B cell (primary cell): ENCODE measurements around the gene MMRN1. TPM values are rescaled to one million over a fixed set of nuclear protein-coding genes. Genes with fewer than 3 reads are reported as not detected.

Experiments used
- ATAC-seq: fragments of 200-7000 bp; cut with Tn5 transposase; one replicate; pipeline ENCODE4 v1.10.0; 2021; ENCODE audit warnings: low read depth, mild to moderate bottlenecking, moderate number of reproducible peaks, moderate library complexity
- CTCF ChIA-PET: fragments of 350-600 bp; sonication (Branson Sonifier 250); formaldehyde crosslinking; loops from one replicate; lab custom pipeline; 2021; ENCODE audit warnings: antibody characterized with exemption, inconsistent platforms; lab: Charles Lee
- POLR2A ChIA-PET: fragments of 350-600 bp; sonication (Branson Sonifier 250); formaldehyde crosslinking; loops from one replicate; lab custom pipeline; 2021; ENCODE audit warnings: antibody characterized with exemption; lab: Charles Lee
- DNase-seq: peaks from one replicate; pipeline ENCODE4 v3.0.0; 2013
- H2AFZ ChIP-seq: 2 replicates; pipeline ENCODE4 v1.6.1; 2012; ENCODE audit warnings: mild to moderate bottlenecking, low read depth, low read length; ENCODE audit not compliant: insufficient read depth, poor library complexity, severe bottlenecking
- H3K27ac ChIP-seq, 2 donors: 1 replicate in 1 of 2; 2 replicates in 1 of 2; pipeline ENCODE4 v1.5.1; 2012 to 2013; ENCODE audit warnings: low read length in 2 of 2, mild to moderate bottlenecking in 2 of 2, moderate library complexity in 1 of 2
- H3K27me3 ChIP-seq, 4 experiments: fragments of 200-600 bp in 1 of 4; sonication (generic) in 1 of 4; replicated peaks in 1 of 4; 1 replicate in 2 of 4; 2 replicates in 2 of 4; pipeline versions ENCODE4 v1.6.1 to v1.7.0; 2013 to 2016; ENCODE audit warnings: low read length in 3 of 4, mild to moderate bottlenecking in 2 of 4, mixed read lengths in 1 of 4, moderate library complexity in 1 of 4; ENCODE audit not compliant: insufficient read depth in 4 of 4, control insufficient read depth in 3 of 4; ENCODE audit errors: control extremely low read depth in 1 of 4
- H3K36me3 ChIP-seq, 2 experiments: replicated peaks in 1 of 2; 1 replicate in 1 of 2; 2 replicates in 1 of 2; pipeline versions ENCODE4 v1.6.1 to v1.7.1; 2013; ENCODE audit warnings: low read length in 1 of 2; ENCODE audit not compliant: insufficient read depth in 2 of 2, control insufficient read depth in 1 of 2; ENCODE audit errors: control extremely low read depth in 1 of 2, extremely low read depth in 1 of 2
- H3K4me1 ChIP-seq, 2 donors: fragments of 200-600 bp in 1 of 2; sonication (generic) in 1 of 2; 1 replicate in 1 of 2; 2 replicates in 1 of 2; pipeline versions ENCODE4 v1.5.1 to v1.6.1; 2013 to 2017; ENCODE audit warnings: low read length in 2 of 2; ENCODE audit not compliant: control insufficient read depth in 2 of 2, insufficient read depth in 2 of 2
- H3K4me2 ChIP-seq: replicated peaks from 2 replicates; pipeline ENCODE3; 2012; ENCODE audit warnings: mild to moderate bottlenecking, low read depth, low read length; ENCODE audit not compliant: poor library complexity, severe bottlenecking
- H3K4me3 ChIP-seq, 5 experiments: fragments of 200-600 bp in 1 of 5; sonication (generic) in 1 of 5; 1 replicate in 3 of 5; 2 replicates in 2 of 5; pipeline versions ENCODE4 v1.5.1 to v1.7.0; 2011 to 2016; ENCODE audit warnings: low read length in 4 of 5, mild to moderate bottlenecking in 4 of 5, low read depth in 2 of 5, control low read depth in 1 of 5, moderate library complexity in 1 of 5; ENCODE audit not compliant: insufficient read depth in 1 of 5; ENCODE audit errors: control extremely low read depth in 1 of 5, extremely low read depth in 1 of 5
- H3K79me2 ChIP-seq: fragments of 200-600 bp; sonication (generic); one replicate; pipeline ENCODE4 v1.6.0; 2016; ENCODE audit warnings: low read length; ENCODE audit not compliant: control insufficient read depth, insufficient read depth
- H3K9ac ChIP-seq: fragments of 200-600 bp; sonication (generic); 2 replicates; pipeline ENCODE4 v1.6.1; 2017; ENCODE audit warnings: mild to moderate bottlenecking, low read length, moderate library complexity
- H3K9me3 ChIP-seq, 3 donors: one replicate each; pipeline versions ENCODE4 v1.6.1 to v1.7.1; 2013; ENCODE audit warnings: low read length in 2 of 3; ENCODE audit not compliant: control insufficient read depth in 2 of 3, insufficient read depth in 1 of 3; ENCODE audit errors: control extremely low read depth in 1 of 3
- H4K20me1 ChIP-seq: 2 replicates; pipeline ENCODE4 v1.6.0; 2012; ENCODE audit warnings: mild to moderate bottlenecking, low read length; ENCODE audit not compliant: insufficient read depth, control insufficient read depth, poor library complexity, severe bottlenecking
- H3K27ac Mint-ChIP-seq: one replicate; pipeline ENCODE4 v1.8.0; 2021; ENCODE audit warnings: mixed read lengths
- H3K27me3 Mint-ChIP-seq: one replicate; pipeline ENCODE4 v1.8.0; 2021; ENCODE audit warnings: mixed read lengths
- H3K4me1 Mint-ChIP-seq: one replicate; pipeline ENCODE4 v1.8.0; 2021; ENCODE audit warnings: mixed read lengths
- H3K4me3 Mint-ChIP-seq: one replicate; pipeline ENCODE4 v1.8.0; 2021; ENCODE audit warnings: mixed read lengths
- H3K9me3 Mint-ChIP-seq: one replicate; pipeline ENCODE4 v1.8.0; 2022; ENCODE audit warnings: mixed read lengths; ENCODE audit not compliant: insufficient read depth
- CTCF ChIP-seq: fragments of 200-600 bp; IDR thresholded peaks from one replicate; pipeline ENCODE4 v1.8.0; 2022; ENCODE audit warnings: antibody characterized with exemption, mild to moderate bottlenecking
- EZH2 ChIP-seq: IDR thresholded peaks from 2 replicates; pipeline ENCODE4 v1.6.1; 2012; ENCODE audit warnings: borderline replicate concordance, low read depth, mild to moderate bottlenecking, moderate library complexity, low read length; ENCODE audit not compliant: insufficient read depth, poor library complexity, severe bottlenecking
- WGBS: methylation state at CpG from one replicate; pipeline ENCODE4 v1.1.5; 2013; ENCODE audit warnings: missing lambda C conversion rate; ENCODE audit not compliant: insufficient coverage; 5-methylcytosine and 5-hydroxymethylcytosine counted together
- intact Hi-C: fragments of 100-400 bp; cut with micrococcal nuclease; formaldehyde crosslinking; loops from one replicate; pipeline ENCODE4 v1.10.0; 2022
- polyA minus RNA-seq: library from RNA; depleted of rRNA, polyadenylated mRNA; stranded (reverse); fragments of >200 nt; gene quantifications from 2 replicates; pipeline ENCODE4 v1.2.3, GENCODE V29; 2012
- polyA plus RNA-seq: library from polyadenylated mRNA; depleted of rRNA; stranded (reverse); fragments of >200 nt; gene quantifications from 2 replicates; pipeline ENCODE4 v1.2.3, GENCODE V29; 2012
- total RNA-seq, 2 donors: library from RNA; stranded (reverse); fragments of 120-200 nt in 1 of 2; gene quantifications; 1 replicate in 1 of 2; 2 replicates in 1 of 2; pipeline versions ENCODE4 v1.2.3 to v1.2.4, GENCODE V29; 2013 to 2022

Gene MMRN1, protein sequence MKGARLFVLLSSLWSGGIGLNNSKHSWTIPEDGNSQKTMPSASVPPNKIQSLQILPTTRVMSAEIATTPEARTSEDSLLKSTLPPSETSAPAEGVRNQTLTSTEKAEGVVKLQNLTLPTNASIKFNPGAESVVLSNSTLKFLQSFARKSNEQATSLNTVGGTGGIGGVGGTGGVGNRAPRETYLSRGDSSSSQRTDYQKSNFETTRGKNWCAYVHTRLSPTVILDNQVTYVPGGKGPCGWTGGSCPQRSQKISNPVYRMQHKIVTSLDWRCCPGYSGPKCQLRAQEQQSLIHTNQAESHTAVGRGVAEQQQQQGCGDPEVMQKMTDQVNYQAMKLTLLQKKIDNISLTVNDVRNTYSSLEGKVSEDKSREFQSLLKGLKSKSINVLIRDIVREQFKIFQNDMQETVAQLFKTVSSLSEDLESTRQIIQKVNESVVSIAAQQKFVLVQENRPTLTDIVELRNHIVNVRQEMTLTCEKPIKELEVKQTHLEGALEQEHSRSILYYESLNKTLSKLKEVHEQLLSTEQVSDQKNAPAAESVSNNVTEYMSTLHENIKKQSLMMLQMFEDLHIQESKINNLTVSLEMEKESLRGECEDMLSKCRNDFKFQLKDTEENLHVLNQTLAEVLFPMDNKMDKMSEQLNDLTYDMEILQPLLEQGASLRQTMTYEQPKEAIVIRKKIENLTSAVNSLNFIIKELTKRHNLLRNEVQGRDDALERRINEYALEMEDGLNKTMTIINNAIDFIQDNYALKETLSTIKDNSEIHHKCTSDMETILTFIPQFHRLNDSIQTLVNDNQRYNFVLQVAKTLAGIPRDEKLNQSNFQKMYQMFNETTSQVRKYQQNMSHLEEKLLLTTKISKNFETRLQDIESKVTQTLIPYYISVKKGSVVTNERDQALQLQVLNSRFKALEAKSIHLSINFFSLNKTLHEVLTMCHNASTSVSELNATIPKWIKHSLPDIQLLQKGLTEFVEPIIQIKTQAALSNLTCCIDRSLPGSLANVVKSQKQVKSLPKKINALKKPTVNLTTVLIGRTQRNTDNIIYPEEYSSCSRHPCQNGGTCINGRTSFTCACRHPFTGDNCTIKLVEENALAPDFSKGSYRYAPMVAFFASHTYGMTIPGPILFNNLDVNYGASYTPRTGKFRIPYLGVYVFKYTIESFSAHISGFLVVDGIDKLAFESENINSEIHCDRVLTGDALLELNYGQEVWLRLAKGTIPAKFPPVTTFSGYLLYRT
- total RNA-seq = 0.22 and 0.49 TPM in 2 replicates
- total RNA-seq (2013) = 9.7 TPM
- polyA plus RNA-seq = 0.23 and 0.33 TPM in 2 replicates
- 0.94 and 1.7 TPM in 2 replicates for polyA minus RNA-seq

GRCh38 chr4:89894649-89895550 is at the start of gene MMRN1:
MMRN1 (plus strand) TSS chr4:89894854; CDS start chr4:89894972, 118 bp downstream.
- DNase-seq = peak; percentile 13
- no peaks in the 10 kb centered on the region for H3K36me3 ChIP-seq
- TF ChIP-seq EZH2 (no peak), CTCF (no peak)
- H2AFZ ChIP-seq = peak within 1 kb of the TSS; percentile 51
- peak within 1 kb of the TSS; percentile 34 to 38 for H3K27ac ChIP-seq
- WGBS = 3% methylated on average over 5 of the region's 11 CpGs
- peaks cover 11% of the 10 kb centered on the region for H3K27me3 Mint-ChIP-seq
- peak within 1 kb of the TSS; percentile 52 for H3K9ac ChIP-seq
- peak within 1 kb of the TSS; percentile 47 for H3K4me3 Mint-ChIP-seq
- H3K4me1 ChIP-seq = peaks cover 13 to 32% of the 10 kb centered on the region in 2 donors
- H3K9me3 ChIP-seq = no peaks in the 10 kb centered on the region
- POLR2A ChIA-PET = no interaction called here
- H3K9me3 Mint-ChIP-seq = no peaks in the 10 kb centered on the region
- peak; percentile 39 for ATAC-seq
- H3K27ac Mint-ChIP-seq = peak within 1 kb of the TSS; percentile 2
- intact Hi-C loops = no loop called here
- H3K4me1 Mint-ChIP-seq = peaks cover 16% of the 10 kb centered on the region
- peak within 1 kb of the TSS; percentile 58 for H3K4me2 ChIP-seq
- H3K4me3 ChIP-seq = peak within 1 kb of the TSS; percentile 19 to 57 (median 35)
- no peaks in the 10 kb centered on the region for H4K20me1 ChIP-seq
- no peaks in the 10 kb centered on the region for H3K79me2 ChIP-seq
- CTCF ChIA-PET = interaction anchor here (1.4 to 1.5 kb wide), 2 partner anchors 8 to 237 kb away, joined by 4 read pairs; no protein-coding TSS in a partner anchor
- peaks cover 0 to 16% (median 6%) of the 10 kb centered on the region in 4 experiments for H3K27me3 ChIP-seq
